Fibroblast of pulmonary artery (primary cell): ENCODE measurements around the gene SEL1L.

ENCODE experiments used
- DNase-seq: peaks from one replicate; pipeline ENCODE4 v3.0.0-alpha.2; 2010; ENCODE audit warnings: low read depth
- H3K4me3 ChIP-seq: replicated peaks from 2 replicates; pipeline ENCODE4 v1.5.1; 2011; ENCODE audit warnings: low read depth, mild to moderate bottlenecking, control low read depth, low read length, moderate library complexity
- TF ChIP-seq, protein P1 (sequence below): IDR thresholded peaks from 2 replicates; pipeline ENCODE4 v1.5.1; 2011; ENCODE audit warnings: mild to moderate bottlenecking, control low read depth, low read length, inconsistent platforms; ENCODE audit errors: missing control alignments

SEL1L gene

DNA sequence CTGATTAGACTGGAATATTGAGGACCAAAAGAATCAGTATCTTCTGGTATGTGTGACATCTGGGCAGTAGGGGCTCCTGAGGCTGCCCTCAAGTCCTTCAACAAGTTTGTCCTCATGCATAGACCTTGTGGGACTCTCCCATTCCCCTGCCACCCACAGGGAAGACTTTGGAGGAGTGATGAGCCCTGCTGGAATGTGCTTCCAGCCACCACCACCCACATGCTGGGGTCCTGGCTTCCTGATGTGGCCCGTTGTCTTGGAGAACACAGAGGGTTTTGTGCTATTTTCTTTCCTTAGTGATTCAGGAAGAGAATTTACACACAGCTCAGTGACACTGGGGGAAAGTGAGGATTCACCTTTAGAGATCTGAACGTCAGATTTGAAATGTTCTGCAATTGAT is 29.2 kb upstream of the SEL1L start:
- DNase-seq = no peak
- H3K4me3 ChIP-seq = no peak overlapping the region
- TF ChIP-seq, protein P1, sequence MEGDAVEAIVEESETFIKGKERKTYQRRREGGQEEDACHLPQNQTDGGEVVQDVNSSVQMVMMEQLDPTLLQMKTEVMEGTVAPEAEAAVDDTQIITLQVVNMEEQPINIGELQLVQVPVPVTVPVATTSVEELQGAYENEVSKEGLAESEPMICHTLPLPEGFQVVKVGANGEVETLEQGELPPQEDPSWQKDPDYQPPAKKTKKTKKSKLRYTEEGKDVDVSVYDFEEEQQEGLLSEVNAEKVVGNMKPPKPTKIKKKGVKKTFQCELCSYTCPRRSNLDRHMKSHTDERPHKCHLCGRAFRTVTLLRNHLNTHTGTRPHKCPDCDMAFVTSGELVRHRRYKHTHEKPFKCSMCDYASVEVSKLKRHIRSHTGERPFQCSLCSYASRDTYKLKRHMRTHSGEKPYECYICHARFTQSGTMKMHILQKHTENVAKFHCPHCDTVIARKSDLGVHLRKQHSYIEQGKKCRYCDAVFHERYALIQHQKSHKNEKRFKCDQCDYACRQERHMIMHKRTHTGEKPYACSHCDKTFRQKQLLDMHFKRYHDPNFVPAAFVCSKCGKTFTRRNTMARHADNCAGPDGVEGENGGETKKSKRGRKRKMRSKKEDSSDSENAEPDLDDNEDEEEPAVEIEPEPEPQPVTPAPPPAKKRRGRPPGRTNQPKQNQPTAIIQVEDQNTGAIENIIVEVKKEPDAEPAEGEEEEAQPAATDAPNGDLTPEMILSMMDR = no peak

DNA sequence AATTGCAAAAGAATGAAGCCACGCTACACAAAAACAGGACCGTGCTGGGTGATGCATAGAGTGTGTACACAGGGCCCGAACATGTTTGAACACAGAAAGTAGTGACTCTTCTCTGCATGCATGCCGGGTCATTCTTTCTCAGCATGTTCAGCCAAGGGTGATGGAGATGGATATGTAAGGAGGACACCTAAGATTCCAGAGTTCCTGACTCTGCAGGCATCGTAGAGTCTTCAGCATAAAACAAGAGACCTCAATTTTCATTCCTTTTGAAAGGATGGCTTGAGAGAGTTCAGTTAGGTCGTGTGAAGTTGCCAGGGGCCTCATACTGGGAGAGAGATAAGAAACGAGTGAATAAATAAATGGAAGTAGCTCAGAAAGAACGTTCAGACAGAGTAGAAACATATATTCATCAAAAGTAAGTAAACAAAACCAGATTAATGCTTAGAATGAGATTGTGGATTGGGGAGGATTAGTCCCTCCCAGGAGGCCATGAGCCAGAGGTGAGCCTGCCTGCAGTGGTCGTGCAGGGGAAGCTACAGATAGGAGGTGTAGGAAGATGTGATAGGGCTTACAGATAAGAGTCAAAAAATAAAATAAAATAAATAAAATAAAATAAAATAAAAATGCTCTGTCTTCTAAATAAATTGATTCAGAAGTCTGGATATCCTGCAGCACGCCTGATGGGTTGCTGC is 27.6 kb upstream of the SEL1L start:
- TF ChIP-seq, protein P1 = no peak
- H3K4me3 ChIP-seq = no peak overlapping the region
- no peak for DNase-seq

DNA sequence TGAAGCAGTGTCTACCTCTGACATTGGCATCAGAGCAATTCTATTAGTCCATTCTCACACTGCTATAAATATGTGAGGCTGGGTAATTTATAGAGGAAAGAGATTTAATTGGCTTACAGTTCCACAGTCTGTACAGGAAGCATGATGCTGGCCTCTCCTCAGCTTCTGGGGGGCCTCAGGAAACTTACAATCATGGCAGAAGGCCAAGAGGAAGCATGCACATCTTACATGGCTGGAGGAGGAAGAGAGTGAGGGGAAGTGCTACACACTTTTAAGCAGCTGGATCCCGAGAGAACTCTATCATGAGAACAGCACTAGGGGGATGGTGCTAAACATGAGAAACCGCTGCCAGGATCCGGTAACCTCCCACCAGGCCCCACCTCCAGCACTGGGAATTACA is 25.7 kb upstream of the SEL1L start:
- no peak overlapping the region for H3K4me3 ChIP-seq

DNA sequence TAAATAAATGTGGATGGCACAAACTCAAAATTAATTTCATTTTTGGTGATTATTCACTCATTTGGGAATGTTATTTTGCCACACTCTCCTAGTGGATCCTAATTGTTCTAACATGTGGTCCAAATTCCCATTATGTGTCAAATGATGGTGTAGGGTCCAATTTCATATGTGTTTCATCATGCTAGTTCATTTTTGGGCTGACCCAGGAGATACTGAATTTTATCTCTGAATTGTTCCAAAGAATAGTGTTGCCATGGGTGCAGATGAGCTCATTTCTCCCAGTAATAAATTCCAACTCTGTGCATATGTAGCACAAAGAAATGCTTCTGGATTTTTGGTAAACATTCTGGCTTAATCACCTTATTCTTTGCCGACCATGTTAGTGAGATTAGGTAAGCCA is 23.5 kb upstream of the SEL1L start:
- DNase-seq = no peak
- TF ChIP-seq, protein P1 = no peak
- no peak overlapping the region for H3K4me3 ChIP-seq

More for the DNA sequence above, 25.7 kb upstream of the SEL1L start:
- TF ChIP-seq, protein P1 = no peak
- DNase-seq = no peak

DNA sequence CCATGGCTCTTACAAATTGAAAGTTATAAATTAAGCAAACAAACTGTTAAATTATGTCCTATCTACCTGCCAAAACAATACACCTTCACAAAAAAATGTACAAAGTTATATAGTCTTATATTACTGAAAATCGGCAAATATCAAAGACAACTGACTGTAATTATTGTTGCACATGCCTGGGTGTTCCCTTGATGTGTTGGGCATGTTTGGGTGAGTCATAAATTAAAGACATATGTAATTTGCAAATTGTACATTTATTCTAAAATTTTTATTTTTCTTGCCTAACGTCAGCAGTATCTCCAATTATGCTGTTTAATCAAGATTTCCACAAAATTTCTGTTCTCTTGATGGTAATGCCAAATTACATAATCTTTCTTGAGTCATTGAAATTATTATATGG is 22.0 kb upstream of the SEL1L start:
- TF ChIP-seq, protein P1 = no peak
- DNase-seq = no peak
- no peak overlapping the region for H3K4me3 ChIP-seq

DNA sequence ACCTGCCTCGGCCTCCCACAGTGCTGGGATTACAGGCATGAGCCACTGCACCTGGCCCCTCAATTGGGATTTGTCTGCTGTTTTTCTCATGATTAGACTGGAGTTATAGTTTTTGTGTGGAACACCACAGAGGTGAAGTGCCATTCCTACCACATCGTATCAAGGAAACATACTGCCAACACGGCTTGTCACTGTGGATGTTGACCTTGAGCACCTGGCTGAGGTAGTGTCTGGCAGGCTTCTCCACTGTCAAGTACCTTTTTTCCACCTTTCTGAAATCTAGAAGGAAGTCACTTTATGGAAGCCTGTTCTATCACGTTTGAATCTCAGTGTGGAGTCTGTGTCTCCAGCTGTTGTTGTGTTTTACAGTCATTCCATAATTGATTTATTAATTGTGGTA is 21.4 kb upstream of the SEL1L start:
- no peak for DNase-seq
- H3K4me3 ChIP-seq = no peak overlapping the region
- TF ChIP-seq, protein P1 = no peak

DNA sequence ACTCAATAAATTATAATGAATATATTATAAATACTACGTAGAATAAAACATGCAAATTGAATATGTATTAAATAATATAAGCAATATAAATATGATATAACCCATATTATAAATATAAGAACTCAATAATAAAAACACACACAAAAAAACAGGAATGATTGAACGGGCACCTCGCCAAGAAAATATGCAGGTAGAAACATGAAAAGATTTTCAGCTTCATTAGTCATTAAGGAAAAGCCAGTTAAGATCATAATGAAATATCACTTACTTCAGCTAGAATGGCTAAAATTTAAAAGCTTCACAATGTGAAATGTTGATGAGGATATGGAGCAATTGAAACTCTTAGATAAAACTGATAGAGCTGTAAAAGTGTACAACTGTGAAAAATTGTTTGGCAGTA is 17.8 kb upstream of the SEL1L start:
- DNase-seq = no peak
- H3K4me3 ChIP-seq = no peak overlapping the region
- TF ChIP-seq, protein P1 = no peak
